ENCODE results near the gene DYRK3.

DYRK3 gene

DNA sequence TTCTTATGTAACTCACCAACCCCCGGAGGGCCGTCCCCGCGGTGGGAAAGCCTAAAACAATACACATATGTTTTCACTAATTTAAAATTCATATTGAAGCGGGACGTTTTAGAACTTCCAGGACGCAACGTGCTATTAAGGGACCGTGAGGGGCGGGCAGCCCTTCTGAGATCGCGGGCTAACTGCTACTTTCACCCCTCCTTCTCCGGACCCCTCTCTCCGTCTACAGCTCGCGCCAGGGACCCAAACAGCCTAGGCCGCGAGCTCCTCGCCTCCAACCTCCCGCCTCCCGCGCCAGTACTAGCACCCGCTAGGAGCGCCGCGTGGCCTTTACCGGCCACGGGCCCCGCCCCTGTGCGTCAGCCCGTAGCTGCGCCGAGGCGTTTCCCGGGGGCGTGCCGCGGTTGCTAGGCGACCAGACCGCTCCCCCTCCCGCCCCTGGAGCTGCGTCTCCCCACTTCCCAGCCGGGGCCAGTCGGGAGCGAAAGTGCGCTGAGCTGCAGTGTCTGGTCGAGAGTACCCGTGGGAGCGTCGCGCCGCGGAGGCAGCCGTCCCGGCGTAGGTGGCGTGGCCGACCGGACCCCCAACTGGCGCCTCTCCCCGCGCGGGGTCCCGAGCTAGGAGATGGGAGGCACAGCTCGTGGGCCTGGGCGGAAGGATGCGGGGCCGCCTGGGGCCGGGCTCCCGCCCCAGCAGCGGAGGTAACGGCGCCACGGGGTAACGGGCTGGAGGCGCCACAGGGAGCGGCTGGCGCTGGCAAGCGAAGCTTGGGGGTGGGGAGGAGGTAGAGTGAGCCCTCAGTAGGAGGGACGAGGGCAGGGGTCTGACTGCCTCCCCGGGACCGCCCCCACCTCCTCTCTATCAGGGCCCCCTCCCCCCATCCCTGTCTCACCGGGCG, at the start of gene DYRK3:
TSS of gene DYRK3 (plus strand) at position 457 of the 898 bp plus-strand sequence. CDS start at position 625, 168 bp downstream.
- Histone ChIP-seq H3K9me3 (ENCODE audit: control insufficient read depth, insufficient read depth, low read depth, low read length) (no peaks in the 10 kb centered on the region), H3K36me3 (ENCODE audit: control insufficient read depth in 2 of 2, insufficient read depth in 1 of 2, low read length in 2 of 2) (peaks cover 5 to 16% of the 10 kb centered on the region in 2 experiments; a peak in 2 of 3 replicates), H3K27ac (ENCODE audit: extremely low read depth, low read depth, low read length) (peak within 1 kb of the TSS; percentile 56; the same call in 1 of the 2 replicates), H3K4me3 (ENCODE audit: low read depth, low read length) (peak within 1 kb of the TSS; percentile 88), H3K4me1 (ENCODE audit: control insufficient read depth, insufficient read depth, low read length) (peaks cover 11% of the 10 kb centered on the region)
- CTCF ChIA-PET: interaction anchor here (0.6 to 12.7 kb wide), 20 partner anchors 10 to 1265 kb away, joined by 3 to 380 read pairs (median 5); partner anchors contain the start of gene EIF2D
- POLR2A ChIA-PET: interaction anchor here (0.6 to 2.4 kb wide), 12 partner anchors 12 to 1233 kb away, joined by 3 to 19 read pairs (median 7); partner anchors contain the start of genes EIF2D and MAPKAPK2
- TF ChIP-seq ZBTB20 (tag by site-specific recombination; IDR thresholded peaks at IDR 0.05) (peak; percentile 92), ZBTB48 (tag by site-specific recombination; IDR thresholded peaks at IDR 0.05) (peak; percentile 68; the same call in 1 of the 2 replicates), PRDM1 (tag by site-specific recombination; IDR thresholded peaks at IDR 0.05) (peak; percentile 71), EGR2 (tag by site-specific recombination; IDR thresholded peaks at IDR 0.05; ENCODE audit: low read depth) (peak; percentile 95), ZNF501 (tag by site-specific recombination; IDR thresholded peaks at IDR 0.05) (peak; percentile 91; the same call in 1 of the 2 replicates), MEIS1 (CRISPR knock-in tag; IDR thresholded peaks at IDR 0.05; ENCODE audit: borderline replicate concordance) (no peak), ZNF112 (tag by site-specific recombination; IDR thresholded peaks at IDR 0.05) (no peak), ZNF837 (tag by site-specific recombination; IDR thresholded peaks at IDR 0.05) (no peak), WT1 (tag by site-specific recombination; IDR thresholded peaks at IDR 0.05) (peak; percentile 20; the same call in 1 of the 2 replicates), ZNF660 (tag by site-specific recombination; IDR thresholded peaks at IDR 0.05) (peak; percentile 8; the same call in 1 of the 2 replicates), ZNF561 (tag by site-specific recombination; IDR thresholded peaks at IDR 0.05; ENCODE audit: borderline replicate concordance) (no peak; the same call in 1 of the 2 replicates), ZBTB8A (tag by site-specific recombination; IDR thresholded peaks at IDR 0.05) (peak; percentile 83), ZNF629 (tag by site-specific recombination; IDR thresholded peaks at IDR 0.05) (peak; percentile 37; the same call in 1 of the 2 replicates), ZNF37A (tag by site-specific recombination; IDR thresholded peaks at IDR 0.05) (no peak), KLF10 (tag by site-specific recombination; IDR thresholded peaks at IDR 0.05) (peak; percentile 97), ZNF792 (tag by site-specific recombination; IDR thresholded peaks at IDR 0.05) (peak; percentile 79; the same call in 1 of the 2 replicates), ZNF335 (tag by site-specific recombination; conservative IDR thresholded peaks at IDR 0.05) (peak; percentile 49; the same call in 1 of the 2 replicates)
- TF ChIP-seq, protein P1, sequence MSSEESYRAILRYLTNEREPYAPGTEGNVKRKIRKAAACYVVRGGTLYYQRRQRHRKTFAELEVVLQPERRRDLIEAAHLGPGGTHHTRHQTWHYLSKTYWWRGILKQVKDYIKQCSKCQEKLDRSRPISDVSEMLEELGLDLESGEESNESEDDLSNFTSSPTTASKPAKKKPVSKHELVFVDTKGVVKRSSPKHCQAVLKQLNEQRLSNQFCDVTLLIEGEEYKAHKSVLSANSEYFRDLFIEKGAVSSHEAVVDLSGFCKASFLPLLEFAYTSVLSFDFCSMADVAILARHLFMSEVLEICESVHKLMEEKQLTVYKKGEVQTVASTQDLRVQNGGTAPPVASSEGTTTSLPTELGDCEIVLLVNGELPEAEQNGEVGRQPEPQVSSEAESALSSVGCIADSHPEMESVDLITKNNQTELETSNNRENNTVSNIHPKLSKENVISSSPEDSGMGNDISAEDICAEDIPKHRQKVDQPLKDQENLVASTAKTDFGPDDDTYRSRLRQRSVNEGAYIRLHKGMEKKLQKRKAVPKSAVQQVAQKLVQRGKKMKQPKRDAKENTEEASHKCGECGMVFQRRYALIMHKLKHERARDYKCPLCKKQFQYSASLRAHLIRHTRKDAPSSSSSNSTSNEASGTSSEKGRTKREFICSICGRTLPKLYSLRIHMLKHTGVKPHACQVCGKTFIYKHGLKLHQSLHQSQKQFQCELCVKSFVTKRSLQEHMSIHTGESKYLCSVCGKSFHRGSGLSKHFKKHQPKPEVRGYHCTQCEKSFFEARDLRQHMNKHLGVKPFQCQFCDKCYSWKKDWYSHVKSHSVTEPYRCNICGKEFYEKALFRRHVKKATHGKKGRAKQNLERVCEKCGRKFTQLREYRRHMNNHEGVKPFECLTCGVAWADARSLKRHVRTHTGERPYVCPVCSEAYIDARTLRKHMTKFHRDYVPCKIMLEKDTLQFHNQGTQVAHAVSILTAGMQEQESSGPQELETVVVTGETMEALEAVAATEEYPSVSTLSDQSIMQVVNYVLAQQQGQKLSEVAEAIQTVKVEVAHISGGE (tag by site-specific recombination; conservative IDR thresholded peaks at IDR 0.05; ENCODE audit: low read depth): peak; percentile 44; the same call in 1 of the 2 replicates
- TF ChIP-seq, protein P2, sequence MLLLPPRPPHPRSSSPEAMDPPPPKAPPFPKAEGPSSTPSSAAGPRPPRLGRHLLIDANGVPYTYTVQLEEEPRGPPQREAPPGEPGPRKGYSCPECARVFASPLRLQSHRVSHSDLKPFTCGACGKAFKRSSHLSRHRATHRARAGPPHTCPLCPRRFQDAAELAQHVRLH (tag by site-specific recombination; IDR thresholded peaks at IDR 0.05): 0 out of 2 replicates have a peak, but pooled peaks have one; percentile 7
- TF ChIP-seq, protein P3, sequence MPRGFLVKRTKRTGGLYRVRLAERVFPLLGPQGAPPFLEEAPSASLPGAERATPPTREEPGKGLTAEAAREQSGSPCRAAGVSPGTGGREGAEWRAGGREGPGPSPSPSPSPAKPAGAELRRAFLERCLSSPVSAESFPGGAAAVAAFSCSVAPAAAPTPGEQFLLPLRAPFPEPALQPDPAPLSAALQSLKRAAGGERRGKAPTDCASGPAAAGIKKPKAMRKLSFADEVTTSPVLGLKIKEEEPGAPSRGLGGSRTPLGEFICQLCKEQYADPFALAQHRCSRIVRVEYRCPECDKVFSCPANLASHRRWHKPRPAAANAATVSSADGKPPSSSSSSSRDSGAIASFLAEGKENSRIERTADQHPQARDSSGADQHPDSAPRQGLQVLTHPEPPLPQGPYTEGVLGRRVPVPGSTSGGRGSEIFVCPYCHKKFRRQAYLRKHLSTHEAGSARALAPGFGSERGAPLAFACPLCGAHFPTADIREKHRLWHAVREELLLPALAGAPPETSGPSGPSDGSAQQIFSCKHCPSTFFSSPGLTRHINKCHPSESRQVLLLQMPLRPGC (tag by site-specific recombination; IDR thresholded peaks at IDR 0.05): 0 out of 2 replicates have a peak, but pooled peaks have one; percentile 50
- TF ChIP-seq, protein P4, sequence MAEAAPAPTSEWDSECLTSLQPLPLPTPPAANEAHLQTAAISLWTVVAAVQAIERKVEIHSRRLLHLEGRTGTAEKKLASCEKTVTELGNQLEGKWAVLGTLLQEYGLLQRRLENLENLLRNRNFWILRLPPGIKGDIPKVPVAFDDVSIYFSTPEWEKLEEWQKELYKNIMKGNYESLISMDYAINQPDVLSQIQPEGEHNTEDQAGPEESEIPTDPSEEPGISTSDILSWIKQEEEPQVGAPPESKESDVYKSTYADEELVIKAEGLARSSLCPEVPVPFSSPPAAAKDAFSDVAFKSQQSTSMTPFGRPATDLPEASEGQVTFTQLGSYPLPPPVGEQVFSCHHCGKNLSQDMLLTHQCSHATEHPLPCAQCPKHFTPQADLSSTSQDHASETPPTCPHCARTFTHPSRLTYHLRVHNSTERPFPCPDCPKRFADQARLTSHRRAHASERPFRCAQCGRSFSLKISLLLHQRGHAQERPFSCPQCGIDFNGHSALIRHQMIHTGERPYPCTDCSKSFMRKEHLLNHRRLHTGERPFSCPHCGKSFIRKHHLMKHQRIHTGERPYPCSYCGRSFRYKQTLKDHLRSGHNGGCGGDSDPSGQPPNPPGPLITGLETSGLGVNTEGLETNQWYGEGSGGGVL (tag by site-specific recombination; IDR thresholded peaks at IDR 0.05): peak; percentile 94
- TF ChIP-seq, protein P5, sequence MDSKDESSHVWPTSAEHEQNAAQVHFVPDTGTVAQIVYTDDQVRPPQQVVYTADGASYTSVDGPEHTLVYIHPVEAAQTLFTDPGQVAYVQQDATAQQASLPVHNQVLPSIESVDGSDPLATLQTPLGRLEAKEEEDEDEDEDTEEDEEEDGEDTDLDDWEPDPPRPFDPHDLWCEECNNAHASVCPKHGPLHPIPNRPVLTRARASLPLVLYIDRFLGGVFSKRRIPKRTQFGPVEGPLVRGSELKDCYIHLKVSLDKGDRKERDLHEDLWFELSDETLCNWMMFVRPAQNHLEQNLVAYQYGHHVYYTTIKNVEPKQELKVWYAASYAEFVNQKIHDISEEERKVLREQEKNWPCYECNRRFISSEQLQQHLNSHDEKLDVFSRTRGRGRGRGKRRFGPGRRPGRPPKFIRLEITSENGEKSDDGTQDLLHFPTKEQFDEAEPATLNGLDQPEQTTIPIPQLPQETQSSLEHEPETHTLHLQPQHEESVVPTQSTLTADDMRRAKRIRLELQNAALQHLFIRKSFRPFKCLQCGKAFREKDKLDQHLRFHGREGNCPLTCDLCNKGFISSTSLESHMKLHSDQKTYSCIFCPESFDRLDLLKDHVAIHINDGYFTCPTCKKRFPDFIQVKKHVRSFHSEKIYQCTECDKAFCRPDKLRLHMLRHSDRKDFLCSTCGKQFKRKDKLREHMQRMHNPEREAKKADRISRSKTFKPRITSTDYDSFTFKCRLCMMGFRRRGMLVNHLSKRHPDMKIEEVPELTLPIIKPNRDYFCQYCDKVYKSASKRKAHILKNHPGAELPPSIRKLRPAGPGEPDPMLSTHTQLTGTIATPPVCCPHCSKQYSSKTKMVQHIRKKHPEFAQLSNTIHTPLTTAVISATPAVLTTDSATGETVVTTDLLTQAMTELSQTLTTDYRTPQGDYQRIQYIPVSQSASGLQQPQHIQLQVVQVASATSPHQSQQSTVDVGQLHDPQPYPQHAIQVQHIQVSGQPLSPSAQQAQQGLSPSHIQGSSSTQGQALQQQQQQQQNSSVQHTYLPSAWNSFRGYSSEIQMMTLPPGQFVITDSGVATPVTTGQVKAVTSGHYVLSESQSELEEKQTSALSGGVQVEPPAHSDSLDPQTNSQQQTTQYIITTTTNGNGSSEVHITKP (tag by site-specific recombination; IDR thresholded peaks at IDR 0.05): peak; percentile 57
- TF ChIP-seq, protein P6, sequence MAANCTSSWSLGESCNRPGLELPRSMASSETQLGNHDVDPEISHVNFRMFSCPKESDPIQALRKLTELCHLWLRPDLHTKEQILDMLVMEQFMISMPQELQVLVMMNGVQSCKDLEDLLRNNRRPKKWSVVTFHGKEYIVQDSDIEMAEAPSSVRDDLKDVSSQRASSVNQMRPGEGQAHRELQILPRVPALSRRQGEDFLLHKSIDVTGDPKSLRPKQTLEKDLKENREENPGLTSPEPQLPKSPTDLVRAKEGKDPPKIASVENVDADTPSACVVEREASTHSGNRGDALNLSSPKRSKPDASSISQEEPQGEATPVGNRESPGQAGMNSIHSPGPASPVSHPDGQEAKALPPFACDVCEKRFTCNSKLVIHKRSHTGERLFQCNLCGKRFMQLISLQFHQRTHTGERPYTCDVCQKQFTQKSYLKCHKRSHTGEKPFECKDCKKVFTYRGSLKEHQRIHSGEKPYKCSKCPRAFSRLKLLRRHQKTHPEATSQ (tag by site-specific recombination; IDR thresholded peaks at IDR 0.05): peak; percentile 55; the same call in 1 of the 2 replicates
